GM15510 (cell line): ENCODE results near the gene DCDC2C.

Source experiments
- POLR2A ChIP-seq: IDR thresholded peaks from 3 replicates; pipeline ENCODE4 v1.6.1; 2011; ENCODE audit warnings: borderline replicate concordance; ENCODE audit not compliant: insufficient read length; ENCODE audit errors: extremely low read depth

The DCDC2C gene

DNA sequence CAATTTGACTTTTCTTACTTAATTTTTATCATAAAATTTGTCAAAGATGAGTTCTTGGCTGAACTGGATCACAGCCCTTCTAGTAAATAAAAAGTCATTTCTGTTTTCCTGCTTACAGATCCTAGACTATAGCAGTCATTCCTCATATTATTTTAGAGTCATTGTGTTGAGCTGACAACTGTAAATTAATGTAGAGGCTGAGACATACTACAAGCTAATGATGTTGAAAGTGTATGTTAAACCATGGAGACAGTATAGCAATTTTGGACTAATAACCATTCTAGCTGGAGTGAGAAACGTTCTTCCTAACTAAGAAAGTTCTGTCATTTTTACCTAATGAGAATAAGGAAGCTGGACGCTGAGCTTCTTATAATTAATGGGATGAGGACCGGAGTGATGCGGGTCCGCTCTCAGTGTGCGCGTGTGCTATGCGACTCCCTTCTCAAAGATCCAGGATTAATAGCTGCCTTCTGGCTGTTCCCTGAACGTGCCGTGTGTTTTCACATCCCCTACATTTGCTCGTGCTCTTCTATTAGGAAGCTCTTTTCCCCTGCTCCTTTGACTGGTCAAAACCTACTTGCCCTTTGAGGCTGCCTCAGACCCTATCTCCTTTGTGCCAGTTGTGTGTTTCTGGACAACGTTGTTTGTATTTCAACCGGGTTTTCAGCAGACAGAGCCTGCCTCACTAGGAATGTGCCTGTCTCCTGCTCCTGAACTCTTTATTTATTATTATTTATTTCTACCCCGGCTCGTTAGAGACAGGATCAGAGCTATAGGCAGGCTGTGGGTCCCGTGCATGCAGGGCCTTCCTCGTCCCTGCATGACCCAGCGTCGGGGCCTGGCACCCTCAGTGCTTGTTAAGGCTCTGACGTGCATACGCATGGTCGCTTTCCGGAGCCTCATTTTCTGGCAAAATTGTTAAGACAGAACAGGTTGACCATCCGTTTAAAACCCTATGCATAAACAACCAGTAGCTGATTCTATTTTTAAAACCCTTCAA is 182.6 kb downstream of the DCDC2C start:
- no peak for TF ChIP-seq POLR2A

DNA sequence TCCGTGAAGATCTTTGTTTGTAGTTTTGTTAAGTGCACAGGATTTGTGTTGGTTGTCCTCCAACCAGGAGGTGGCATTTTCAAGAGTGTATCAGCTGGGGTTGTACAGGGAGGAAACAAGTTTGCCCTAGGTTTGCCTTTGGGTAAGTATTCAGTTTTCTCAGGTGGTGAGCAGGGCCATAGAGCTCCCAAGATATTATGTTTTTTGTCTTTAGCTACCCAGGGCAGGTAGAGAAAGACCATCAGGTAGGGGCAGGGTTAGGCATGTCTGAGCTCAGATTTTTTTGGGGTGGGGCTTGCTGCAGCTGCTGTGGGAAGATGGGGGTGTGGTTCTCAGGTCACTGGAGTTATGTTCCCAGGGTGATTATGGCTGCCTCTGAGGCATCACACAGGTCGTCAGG is 191.6 kb downstream of the DCDC2C start:
- no peak for TF ChIP-seq POLR2A
